Measurements from ENCODE around the gene FAM210A.

Gene FAM210A

DNA sequence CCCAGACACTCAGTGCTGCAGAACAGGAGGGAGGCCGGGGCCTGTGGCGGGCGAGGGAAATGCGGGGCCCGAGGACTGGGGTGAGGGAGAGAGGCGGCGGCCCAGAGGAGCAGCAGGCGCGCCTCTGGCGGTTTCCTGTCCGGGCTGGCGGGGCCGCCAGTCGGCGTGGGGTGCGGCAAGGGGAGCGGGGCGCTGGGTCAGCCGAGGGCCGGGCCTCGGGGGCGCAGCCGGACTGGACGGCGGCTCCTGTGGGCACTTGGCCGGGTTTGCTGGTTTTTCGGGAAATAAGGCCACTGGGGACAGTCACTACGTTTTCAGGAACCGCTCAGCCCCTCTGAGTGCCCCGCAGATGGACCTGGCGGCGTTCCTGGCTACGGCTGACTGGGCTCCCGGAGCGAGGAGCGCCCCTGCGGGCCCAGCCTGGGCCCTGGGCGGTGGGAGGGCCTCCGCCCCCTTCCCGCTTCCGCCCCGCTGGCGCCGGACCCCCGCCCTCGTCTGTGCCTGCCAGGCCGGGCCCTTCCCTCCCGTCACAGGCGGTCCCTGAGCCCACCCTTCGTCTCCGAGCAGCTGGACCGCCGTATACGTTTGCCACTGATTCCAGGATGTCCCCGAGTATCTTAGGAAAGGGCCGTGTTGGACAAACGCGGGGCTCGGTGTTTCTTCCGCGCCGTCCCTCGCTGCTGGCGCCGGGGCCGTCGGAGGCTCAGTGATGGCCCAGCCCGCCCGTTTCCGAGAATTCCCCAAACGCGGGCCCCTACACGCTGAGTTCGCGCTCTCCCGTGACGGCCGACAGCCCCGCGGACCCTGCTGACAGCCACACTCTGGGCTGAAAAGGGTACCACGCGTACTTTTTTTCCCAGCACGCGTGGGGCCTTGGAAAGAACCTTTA lies 84.6 kb downstream of the FAM210A start:
- DNase-seq (ENCODE audit: extremely low read depth, low read depth): no peak
- TF ChIP-seq, protein P1, sequence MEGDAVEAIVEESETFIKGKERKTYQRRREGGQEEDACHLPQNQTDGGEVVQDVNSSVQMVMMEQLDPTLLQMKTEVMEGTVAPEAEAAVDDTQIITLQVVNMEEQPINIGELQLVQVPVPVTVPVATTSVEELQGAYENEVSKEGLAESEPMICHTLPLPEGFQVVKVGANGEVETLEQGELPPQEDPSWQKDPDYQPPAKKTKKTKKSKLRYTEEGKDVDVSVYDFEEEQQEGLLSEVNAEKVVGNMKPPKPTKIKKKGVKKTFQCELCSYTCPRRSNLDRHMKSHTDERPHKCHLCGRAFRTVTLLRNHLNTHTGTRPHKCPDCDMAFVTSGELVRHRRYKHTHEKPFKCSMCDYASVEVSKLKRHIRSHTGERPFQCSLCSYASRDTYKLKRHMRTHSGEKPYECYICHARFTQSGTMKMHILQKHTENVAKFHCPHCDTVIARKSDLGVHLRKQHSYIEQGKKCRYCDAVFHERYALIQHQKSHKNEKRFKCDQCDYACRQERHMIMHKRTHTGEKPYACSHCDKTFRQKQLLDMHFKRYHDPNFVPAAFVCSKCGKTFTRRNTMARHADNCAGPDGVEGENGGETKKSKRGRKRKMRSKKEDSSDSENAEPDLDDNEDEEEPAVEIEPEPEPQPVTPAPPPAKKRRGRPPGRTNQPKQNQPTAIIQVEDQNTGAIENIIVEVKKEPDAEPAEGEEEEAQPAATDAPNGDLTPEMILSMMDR (IDR thresholded peaks at IDR 0.05; ENCODE audit: low read depth, low read length, missing control alignments): no peak
- no peak overlapping the region for H3K4me3 ChIP-seq (replicated peaks; ENCODE audit: low read depth, low read length)

DNA sequence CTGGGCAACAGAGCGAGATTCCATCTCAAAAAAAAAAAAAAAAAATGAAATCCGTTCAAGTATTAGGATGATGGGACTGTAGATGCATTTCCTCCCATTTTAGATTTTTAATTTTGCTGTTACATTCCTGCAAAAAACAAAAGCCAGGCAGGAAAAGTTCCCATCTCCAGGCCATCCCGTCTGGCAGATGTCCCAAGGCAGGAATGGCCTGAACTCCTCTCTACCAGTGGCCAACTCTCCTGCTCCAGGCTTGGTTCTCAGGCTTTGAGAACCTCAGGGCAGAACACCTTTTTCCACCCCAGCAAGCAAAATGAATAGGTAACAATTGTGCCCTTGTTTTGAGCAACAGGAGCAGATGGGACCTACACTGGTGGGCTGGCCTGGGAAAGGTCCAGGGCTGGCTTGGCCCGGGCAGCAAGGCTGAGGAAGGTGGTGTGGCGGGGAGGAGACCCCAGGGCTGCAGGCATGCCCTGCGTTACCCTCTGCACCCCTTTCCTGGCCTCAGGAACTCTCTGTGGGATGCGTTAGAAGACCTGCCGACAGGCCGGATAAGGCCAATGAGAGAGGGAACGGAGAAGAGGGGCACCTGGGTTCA lies 86.0 kb downstream of the FAM210A start:
- TF ChIP-seq, protein P1 (IDR thresholded peaks at IDR 0.05; ENCODE audit: low read depth, low read length, missing control alignments): no peak
- DNase-seq (ENCODE audit: extremely low read depth, low read depth): no peak
- H3K4me3 ChIP-seq (replicated peaks; ENCODE audit: low read depth, low read length): no peak overlapping the region

DNA sequence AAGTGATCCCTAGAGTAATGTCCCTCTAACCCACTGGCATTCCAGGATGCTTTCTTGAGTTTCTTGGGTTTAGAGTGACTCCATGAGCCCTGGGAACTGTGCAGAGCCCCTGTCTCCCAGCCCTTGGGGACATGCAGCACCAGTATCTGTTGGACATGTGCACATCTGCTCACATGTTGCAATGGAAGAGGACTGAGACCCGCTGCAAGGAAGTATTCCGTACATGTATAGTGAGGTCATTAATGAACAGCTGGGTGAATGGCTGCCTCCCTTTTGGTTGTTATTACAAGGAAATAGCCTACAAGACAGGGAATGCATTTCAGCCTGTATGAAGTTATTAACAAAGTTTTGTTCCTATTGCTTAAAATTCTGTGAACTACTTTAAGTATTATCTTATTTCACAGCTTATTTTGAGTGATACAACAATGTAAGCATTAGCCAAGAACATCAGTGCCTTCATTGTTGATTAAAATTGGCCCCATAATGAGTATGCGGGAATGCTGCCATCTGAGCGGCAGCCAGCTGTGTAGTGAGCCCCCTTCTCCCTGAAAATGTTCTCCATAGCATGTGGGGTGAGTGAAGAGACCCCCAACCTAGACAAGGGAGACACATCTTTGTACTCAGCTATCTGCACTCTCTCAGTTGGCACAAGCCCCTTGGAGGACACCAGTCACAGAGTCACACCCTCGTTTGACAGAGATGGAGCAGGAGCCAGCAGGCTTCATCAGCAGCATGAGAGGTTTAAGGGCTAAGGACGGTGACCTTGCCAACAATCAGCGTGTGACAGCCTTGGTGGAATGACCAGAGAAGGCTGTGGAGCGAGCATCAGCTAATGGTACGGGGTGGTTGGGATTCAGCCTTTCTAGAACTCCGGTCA lies 87.4 kb downstream of the FAM210A start:
- no peak for DNase-seq (ENCODE audit: extremely low read depth, low read depth)
- TF ChIP-seq, protein P1 (IDR thresholded peaks at IDR 0.05; ENCODE audit: low read depth, low read length, missing control alignments): no peak

DNA sequence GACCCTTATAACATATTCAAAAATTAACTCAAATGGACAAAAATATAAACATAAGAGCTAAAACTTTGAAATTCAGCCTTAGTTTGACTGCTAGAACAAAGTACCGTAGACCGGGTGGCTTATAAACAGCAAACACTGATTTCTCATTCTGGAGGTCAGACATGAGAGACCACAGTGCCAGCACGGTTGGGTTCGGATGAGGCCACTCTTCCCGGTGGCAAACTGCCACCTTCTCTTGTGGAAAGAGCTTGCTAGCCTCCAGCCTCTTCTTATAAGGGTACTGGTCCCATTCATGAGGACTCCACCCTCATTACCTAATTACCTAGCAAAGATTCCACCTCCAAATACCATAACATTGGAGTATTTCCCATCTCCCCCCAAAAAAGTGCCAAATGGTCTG lies 91.3 kb downstream of the FAM210A start:
- DNase-seq (ENCODE audit: extremely low read depth, low read depth): no peak
- TF ChIP-seq, protein P1 (IDR thresholded peaks at IDR 0.05; ENCODE audit: low read depth, low read length, missing control alignments): no peak
- H3K4me3 ChIP-seq (replicated peaks; ENCODE audit: low read depth, low read length): no peak overlapping the region

More for the DNA sequence above, 87.4 kb downstream of the FAM210A start:
- H3K4me3 ChIP-seq (replicated peaks; ENCODE audit: low read depth, low read length): no peak overlapping the region

DNA sequence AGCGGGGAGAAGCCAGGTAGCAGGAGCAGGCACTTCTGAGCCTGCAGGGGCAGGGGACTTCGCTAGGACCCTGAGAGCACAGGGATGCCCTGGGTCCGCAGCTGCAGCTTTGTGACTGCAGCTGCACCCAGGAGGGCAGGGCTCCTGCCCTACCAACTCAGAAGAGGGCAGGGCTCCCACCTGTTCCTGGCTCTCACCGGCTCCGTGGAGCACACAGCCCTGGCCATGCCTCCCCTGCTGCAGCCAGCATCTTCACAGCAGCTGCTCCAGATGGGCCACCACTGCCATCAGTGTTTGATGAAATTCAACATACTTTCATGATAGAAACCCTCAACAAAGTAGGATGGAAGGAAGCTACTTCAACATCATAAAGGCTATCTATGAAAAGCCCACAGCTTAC lies 92.7 kb downstream of the FAM210A start:
- DNase-seq (ENCODE audit: extremely low read depth, low read depth): no peak
- TF ChIP-seq, protein P1 (IDR thresholded peaks at IDR 0.05; ENCODE audit: low read depth, low read length, missing control alignments): no peak
- no peak overlapping the region for H3K4me3 ChIP-seq (replicated peaks; ENCODE audit: low read depth, low read length)

DNA sequence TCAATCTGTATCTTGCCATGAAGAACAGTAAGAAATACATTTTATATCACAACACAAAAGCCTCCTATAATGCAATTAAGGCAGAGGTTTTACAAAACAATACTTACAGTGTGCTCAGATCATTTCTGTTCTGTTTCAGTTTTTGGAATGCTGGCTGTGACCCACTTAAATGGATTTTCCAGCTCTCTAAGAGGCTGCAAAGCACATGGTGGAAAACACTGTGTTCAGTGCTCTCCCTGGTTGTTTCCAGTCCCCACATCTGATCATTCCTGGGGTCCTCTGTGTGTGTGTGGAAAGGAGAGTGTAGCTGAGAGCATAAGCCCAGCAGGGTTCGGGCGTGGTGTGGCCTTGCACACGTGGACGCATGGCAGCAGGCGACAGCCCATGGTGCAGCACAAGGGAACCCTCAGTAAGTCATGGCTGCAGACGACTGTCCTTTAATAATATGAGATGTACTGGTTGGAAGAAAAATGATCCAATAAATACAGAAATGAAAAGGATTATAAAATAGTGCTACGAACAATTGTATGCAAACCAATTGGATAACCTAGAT lies 95.6 kb downstream of the FAM210A start:
- DNase-seq (ENCODE audit: extremely low read depth, low read depth): no peak
- H3K4me3 ChIP-seq (replicated peaks; ENCODE audit: low read depth, low read length): no peak overlapping the region
- TF ChIP-seq, protein P1 (IDR thresholded peaks at IDR 0.05; ENCODE audit: low read depth, low read length, missing control alignments): no peak
